ENCODE measurements around the gene ELFN2.

Gene ELFN2

GRCh38 chr22:37427711-37428635 lies 694 bp upstream of the ELFN2 start:
- no peak for DNase-seq (ENCODE audit: low read depth)

- no peak for DNase-seq (ENCODE audit: low read depth)
Observed at GRCh38 chr22:37426706-37427134, 559 bp downstream of the ELFN2 start.

GRCh38 chr22:37425800-37426705 lies 1.2 kb downstream of the ELFN2 start:
- no peak for DNase-seq (ENCODE audit: low read depth)

GRCh38 chr22:37425369-37425768 lies 1.9 kb downstream of the ELFN2 start:
- DNase-seq (ENCODE audit: low read depth) = no peak

- no peak for DNase-seq (ENCODE audit: low read depth)
Observed at GRCh38 chr22:37423283-37423682, 4.0 kb downstream of the ELFN2 start.

- DNase-seq (ENCODE audit: low read depth) = no peak
Observed at GRCh38 chr22:37421468-37421877, 5.8 kb downstream of the ELFN2 start.

GRCh38 chr22:37420686-37421467 lies 6.4 kb downstream of the ELFN2 start:
- DNase-seq (ENCODE audit: low read depth) = no peak

GRCh38 chr22:37419969-37420685 lies 7.2 kb downstream of the ELFN2 start:
- no peak for DNase-seq (ENCODE audit: low read depth)

- DNase-seq (ENCODE audit: low read depth) = no peak
Observed at GRCh38 chr22:37419370-37419968, 7.8 kb downstream of the ELFN2 start.

GRCh38 chr22:37418627-37419369 lies 8.5 kb downstream of the ELFN2 start:
- no peak for DNase-seq (ENCODE audit: low read depth)

GRCh38 chr22:37417677-37418348 lies 9.5 kb downstream of the ELFN2 start:
- DNase-seq (ENCODE audit: low read depth) = no peak

GRCh38 chr22:37417264-37417663 lies 10.0 kb downstream of the ELFN2 start:
- no peak for DNase-seq (ENCODE audit: low read depth)

- DNase-seq (ENCODE audit: low read depth) = no peak
Observed at GRCh38 chr22:37416827-37417226, 10.5 kb downstream of the ELFN2 start.

- DNase-seq (ENCODE audit: low read depth) = no peak
Observed at GRCh38 chr22:37416389-37416788, 10.9 kb downstream of the ELFN2 start.

GRCh38 chr22:37415210-37415609 lies 12.1 kb downstream of the ELFN2 start:
- no peak for DNase-seq (ENCODE audit: low read depth)

GRCh38 chr22:37414288-37414687 lies 13.0 kb downstream of the ELFN2 start:
- no peak for DNase-seq (ENCODE audit: low read depth)

- DNase-seq (ENCODE audit: low read depth) = no peak
Observed at GRCh38 chr22:37413546-37413945, 13.7 kb downstream of the ELFN2 start.

- no peak for DNase-seq (ENCODE audit: low read depth)
Observed at GRCh38 chr22:37412495-37413250, 14.6 kb downstream of the ELFN2 start.

GRCh38 chr22:37411655-37412054 lies 15.6 kb downstream of the ELFN2 start:
- DNase-seq (ENCODE audit: low read depth) = no peak
